Measurements from ENCODE around the gene HOXB4. TPM values are rescaled to one million over a fixed set of nuclear protein-coding genes. Genes with fewer than 3 reads are reported as not detected.
A peak's percentile ranks its signal among the peaks of the same experiment; 100 is the strongest.

The HOXB4 gene
- total RNA-seq (1 to 10 TPM; 3.5 to 6.7 TPM), polyA plus RNA-seq (1 to 10 TPM; 1.4 to 1.7 TPM)
- long read RNA-seq, donor 1, transcript HOXB4-201 (2 exons, 3,757 nt): major isoform, 25 of 25 reads
- long read RNA-seq, donor 1, partial matches to known transcripts: 0 of 25 reads
- long read RNA-seq, donor 1, other reads (novel, unspliced or antisense): 0 of 25 reads
- long read RNA-seq, donor 2, partial matches to known transcripts: 0 of 3 reads
- long read RNA-seq, donor 2, other reads (novel, unspliced or antisense): 0 of 3 reads
- long read RNA-seq, donor 3, transcript HOXB4-201 (2 exons, 3,757 nt): major isoform, 12 of 12 reads
- long read RNA-seq, donor 3, partial matches to known transcripts: 0 of 12 reads
- long read RNA-seq, donor 3, other reads (novel, unspliced or antisense): 0 of 12 reads
- long read RNA-seq, donor 4, transcript HOXB4-201 (2 exons, 3,757 nt): major isoform, 13 of 13 reads
- long read RNA-seq, donor 4, partial matches to known transcripts: 0 of 13 reads
- long read RNA-seq, donor 4, other reads (novel, unspliced or antisense): 0 of 13 reads
- long read RNA-seq, donor 5, transcript HOXB4-201 (2 exons, 3,757 nt): major isoform, 32 of 32 reads
- long read RNA-seq, donor 5, partial matches to known transcripts: 0 of 32 reads
- long read RNA-seq, donor 5, other reads (novel, unspliced or antisense): 0 of 32 reads

- Histone ChIP-seq H3K27ac (ENCODE audit: low read depth in 1 of 2, low read length in 1 of 2) (peak within 1 kb of the TSS in 1 of 2 donors; percentile 79), H3K27me3 (ENCODE audit: control insufficient read depth in 3 of 3, insufficient read depth in 3 of 3, low read length in 2 of 3) (peaks cover 4 to 53% (median 19%) of the 10 kb centered on the region in 3 donors), H3K9ac (ENCODE audit: insufficient read depth in 1 of 2, low read length in 2 of 2) (peak within 1 kb of the TSS; percentile 76 to 97), H3K36me3 (ENCODE audit: control insufficient read depth in 4 of 4, insufficient read depth in 4 of 4, low read length in 4 of 4) (peaks cover 0 to 22% (median 1%) of the 10 kb centered on the region in 4 donors), H3K9me3 (ENCODE audit: control insufficient read depth in 4 of 4, insufficient read depth in 3 of 4, low read length in 3 of 4) (peaks cover 0 to 2% (median 0%) of the 10 kb centered on the region in 4 donors), H3K4me1 (ENCODE audit: control insufficient read depth in 5 of 5, insufficient read depth in 5 of 5, low read length in 5 of 5) (peaks cover 0 to 76% (median 2%) of the 10 kb centered on the region in 5 donors), H3K4me3 (peak within 1 kb of the TSS; percentile 39)
- WGBS, 2 donors: 1 to 3% methylated on average over 39 to 58 of the region's 58 CpGs
- DNase-seq (peak in 2 of 3 donors; percentile 95 to 97), ATAC-seq (ENCODE audit: insufficient read depth, low FRiP score) (no peak)
- no peak for TF ChIP-seq CTCF (IDR thresholded peaks at IDR 0.05; ENCODE audit: control extremely low read depth, extremely low read depth)
Observed at GRCh38 chr17:48577946-48578615, at the start of gene HOXB4. TSS of gene HOXB4 (minus strand) at chr17:48578350. CDS start at chr17:48578319, 31 bp downstream.

- no peak overlapping the region for H3K4me3 ChIP-seq
- no peaks in the 10 kb centered on the region for H3K36me3 ChIP-seq (ENCODE audit: control insufficient read depth in 4 of 4, insufficient read depth in 4 of 4, low read length in 4 of 4)
- TF ChIP-seq CTCF (IDR thresholded peaks at IDR 0.05; ENCODE audit: control extremely low read depth, extremely low read depth): no peak
- ATAC-seq (ENCODE audit: insufficient read depth, low FRiP score) (no peak), DNase-seq (no peak)
- H3K9me3 ChIP-seq (ENCODE audit: control insufficient read depth in 4 of 4, insufficient read depth in 3 of 4, low read length in 3 of 4): peaks cover 0 to 6% (median 0%) of the 10 kb centered on the region in 4 donors
- H3K27me3 ChIP-seq (ENCODE audit: control insufficient read depth in 3 of 3, insufficient read depth in 3 of 3, low read length in 2 of 3): peaks cover 17 to 91% (median 85%) of the 10 kb centered on the region in 3 donors
- 22 to 41% methylated on average over 5 of the region's 5 CpGs for WGBS, 2 donors
- no peak overlapping the region for H3K27ac ChIP-seq (ENCODE audit: low read depth in 1 of 2, low read length in 1 of 2)
- no peak overlapping the region for H3K9ac ChIP-seq (ENCODE audit: insufficient read depth in 1 of 2, low read length in 2 of 2)
- H3K4me1 ChIP-seq (ENCODE audit: control insufficient read depth in 5 of 5, insufficient read depth in 5 of 5, low read length in 5 of 5): peaks cover 0 to 14% (median 12%) of the 10 kb centered on the region in 5 donors
Observed at GRCh38 chr17:48627118-48627597, 49.0 kb upstream of the HOXB4 start.

- Histone ChIP-seq H3K4me1 (ENCODE audit: control insufficient read depth in 5 of 5, insufficient read depth in 5 of 5, low read length in 5 of 5) (peaks cover 0 to 14% (median 12%) of the 10 kb centered on the region in 5 donors), H3K4me3 (no peak within 1 kb of the TSS), H3K9ac (ENCODE audit: insufficient read depth in 1 of 2, low read length in 2 of 2) (no peak within 1 kb of the TSS), H3K27ac (ENCODE audit: low read depth in 1 of 2, low read length in 1 of 2) (no peak within 1 kb of the TSS), H3K27me3 (ENCODE audit: control insufficient read depth in 3 of 3, insufficient read depth in 3 of 3, low read length in 2 of 3) (peaks cover 21 to 91% (median 85%) of the 10 kb centered on the region in 3 donors), H3K9me3 (ENCODE audit: control insufficient read depth in 4 of 4, insufficient read depth in 3 of 4, low read length in 3 of 4) (peaks cover 0 to 6% (median 0%) of the 10 kb centered on the region in 4 donors), H3K36me3 (ENCODE audit: control insufficient read depth in 4 of 4, insufficient read depth in 4 of 4, low read length in 4 of 4) (no peaks in the 10 kb centered on the region)
- DNase-seq (no peak), ATAC-seq (ENCODE audit: insufficient read depth, low FRiP score) (no peak)
- WGBS, 2 donors: 3% methylated on average over 50 of the region's 50 CpGs
- no peak for TF ChIP-seq CTCF (IDR thresholded peaks at IDR 0.05; ENCODE audit: control extremely low read depth, extremely low read depth)
Observed at GRCh38 chr17:48626245-48627117, 48.3 kb upstream of the HOXB4 start, which contains the start of gene HOXB9. TSS of gene HOXB9 (minus strand) at chr17:48626358. CDS start at chr17:48626269, 89 bp downstream.
